Measurements from ENCODE around the gene ATF5.
A peak's percentile ranks its signal among the peaks of the same experiment; 100 is the strongest.

The ATF5 gene

DNA sequence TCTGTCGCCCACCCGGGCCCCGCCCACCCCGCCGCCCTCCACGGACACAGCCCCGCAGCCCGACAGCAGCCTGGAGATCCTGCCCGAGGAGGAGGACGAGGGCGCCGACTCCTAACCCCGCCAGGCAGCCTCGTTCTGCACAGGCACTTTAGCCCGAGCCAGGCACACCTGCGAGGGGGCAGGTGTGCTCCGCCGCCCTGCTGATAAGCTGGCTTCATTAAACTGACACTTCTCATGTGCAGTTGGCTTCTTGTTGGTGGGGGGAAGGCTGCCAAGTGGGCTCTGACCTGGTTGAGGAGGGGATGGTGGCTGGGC is 40.5 kb upstream of the ATF5 start:
- CTCF ChIA-PET = no interaction called here
- POLR2A ChIA-PET = interaction anchor here (1.0 kb wide), 1 partner anchor 11 kb away, joined by 3 read pairs; the partner anchor contains the start of gene AKT1S1
- DNase-seq (ENCODE audit: low read depth, low spot score) = no peak

DNA sequence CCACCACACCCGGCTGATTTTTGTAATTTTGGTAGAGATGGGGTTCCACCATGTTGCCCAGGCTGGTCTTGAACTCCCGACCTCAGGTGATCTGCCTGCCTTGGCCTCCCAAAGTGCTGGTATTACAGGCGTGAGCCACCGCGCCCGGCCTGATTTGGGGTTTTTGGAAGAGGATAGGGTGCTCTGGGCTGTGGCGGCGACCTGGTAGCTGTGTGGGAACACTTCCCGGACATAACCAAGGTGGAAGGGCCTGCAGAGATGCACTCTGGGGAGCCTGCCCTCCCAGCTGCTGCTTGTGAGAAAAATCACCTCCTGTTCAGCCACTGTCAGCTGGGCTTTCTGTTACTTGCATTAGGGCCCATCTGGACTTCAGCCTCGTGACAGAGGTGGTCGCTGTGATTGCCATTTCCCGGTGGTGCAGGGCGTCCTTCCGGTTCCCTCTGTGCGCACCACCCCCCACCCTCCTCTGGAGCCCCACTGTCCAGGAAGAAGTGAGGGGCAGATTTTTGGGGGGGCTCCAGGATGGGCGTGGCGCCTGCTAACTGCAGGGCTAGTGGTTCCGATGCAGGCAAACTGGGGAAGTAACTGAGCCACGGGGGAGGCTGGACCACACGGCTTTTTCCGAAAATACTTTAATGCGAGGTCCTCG is 39.8 kb upstream of the ATF5 start:
- ChIA-PET POLR2A (interaction anchor here (1.0 kb wide), 1 partner anchor 12 kb away, joined by 3 read pairs; the partner anchor contains the start of gene AKT1S1), CTCF (interaction anchor here (1.5 to 2.0 kb wide), 3 partner anchors 10 to 22 kb away, joined by 4 to 9 read pairs (median 7); no protein-coding TSS in a partner anchor)
- no peak for DNase-seq (ENCODE audit: low read depth, low spot score)
- H3K4me3 ChIP-seq (ENCODE audit: low read depth, low read length) = no peak overlapping the region
- TF ChIP-seq, protein P1, sequence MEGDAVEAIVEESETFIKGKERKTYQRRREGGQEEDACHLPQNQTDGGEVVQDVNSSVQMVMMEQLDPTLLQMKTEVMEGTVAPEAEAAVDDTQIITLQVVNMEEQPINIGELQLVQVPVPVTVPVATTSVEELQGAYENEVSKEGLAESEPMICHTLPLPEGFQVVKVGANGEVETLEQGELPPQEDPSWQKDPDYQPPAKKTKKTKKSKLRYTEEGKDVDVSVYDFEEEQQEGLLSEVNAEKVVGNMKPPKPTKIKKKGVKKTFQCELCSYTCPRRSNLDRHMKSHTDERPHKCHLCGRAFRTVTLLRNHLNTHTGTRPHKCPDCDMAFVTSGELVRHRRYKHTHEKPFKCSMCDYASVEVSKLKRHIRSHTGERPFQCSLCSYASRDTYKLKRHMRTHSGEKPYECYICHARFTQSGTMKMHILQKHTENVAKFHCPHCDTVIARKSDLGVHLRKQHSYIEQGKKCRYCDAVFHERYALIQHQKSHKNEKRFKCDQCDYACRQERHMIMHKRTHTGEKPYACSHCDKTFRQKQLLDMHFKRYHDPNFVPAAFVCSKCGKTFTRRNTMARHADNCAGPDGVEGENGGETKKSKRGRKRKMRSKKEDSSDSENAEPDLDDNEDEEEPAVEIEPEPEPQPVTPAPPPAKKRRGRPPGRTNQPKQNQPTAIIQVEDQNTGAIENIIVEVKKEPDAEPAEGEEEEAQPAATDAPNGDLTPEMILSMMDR (IDR thresholded peaks at IDR 0.05; ENCODE audit: insufficient read depth, low read length, missing control alignments) = no peak

More for the DNA sequence above, 40.5 kb upstream of the ATF5 start:
- H3K4me3 ChIP-seq (ENCODE audit: low read depth, low read length) = no peak overlapping the region
- TF ChIP-seq, protein P1 (IDR thresholded peaks at IDR 0.05; ENCODE audit: insufficient read depth, low read length, missing control alignments) = no peak

DNA sequence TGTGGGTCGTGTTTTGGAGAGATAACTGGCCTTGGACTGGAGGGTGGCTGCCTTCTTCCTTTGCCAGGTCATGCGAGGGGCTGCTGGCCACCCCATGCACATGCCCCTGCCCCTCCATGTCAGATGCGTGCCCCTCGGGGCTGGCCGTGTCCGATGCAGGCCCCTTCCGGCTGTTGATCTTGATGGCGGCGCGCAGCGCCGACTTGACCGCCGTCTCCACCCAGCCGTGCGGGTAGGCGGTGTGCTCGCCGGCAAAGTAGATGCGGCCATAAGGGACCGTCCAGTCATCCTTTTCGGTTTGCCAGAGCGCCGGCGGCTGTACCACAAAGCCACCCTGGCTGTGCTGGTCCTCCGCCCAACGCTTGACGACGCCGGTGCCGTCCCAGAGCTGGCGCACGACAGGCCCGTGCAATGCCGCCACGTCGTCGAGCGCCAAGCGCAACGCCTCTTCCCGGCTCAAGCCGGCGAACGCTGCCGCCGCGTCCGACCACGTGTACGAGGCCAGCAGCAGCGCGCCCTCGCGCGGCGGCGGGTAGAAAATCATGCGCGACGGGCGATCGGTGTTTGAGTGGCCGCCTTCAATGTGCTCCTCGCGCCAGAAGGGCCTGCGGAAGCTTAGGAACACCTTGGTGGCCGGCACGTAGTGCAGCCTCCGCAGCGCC is 39.2 kb upstream of the ATF5 start:
- TF ChIP-seq, protein P1 (IDR thresholded peaks at IDR 0.05; ENCODE audit: insufficient read depth, low read length, missing control alignments) = peak; percentile 82
- peak overlapping the region; percentile 37 for H3K4me3 ChIP-seq (ENCODE audit: low read depth, low read length)
- ChIA-PET CTCF (interaction anchor here (1.0 to 2.0 kb wide), 7 partner anchors 8 to 32 kb away, joined by 3 to 9 read pairs (median 4); no protein-coding TSS in a partner anchor), POLR2A (no interaction called here)
- no peak for DNase-seq (ENCODE audit: low read depth, low spot score)

DNA sequence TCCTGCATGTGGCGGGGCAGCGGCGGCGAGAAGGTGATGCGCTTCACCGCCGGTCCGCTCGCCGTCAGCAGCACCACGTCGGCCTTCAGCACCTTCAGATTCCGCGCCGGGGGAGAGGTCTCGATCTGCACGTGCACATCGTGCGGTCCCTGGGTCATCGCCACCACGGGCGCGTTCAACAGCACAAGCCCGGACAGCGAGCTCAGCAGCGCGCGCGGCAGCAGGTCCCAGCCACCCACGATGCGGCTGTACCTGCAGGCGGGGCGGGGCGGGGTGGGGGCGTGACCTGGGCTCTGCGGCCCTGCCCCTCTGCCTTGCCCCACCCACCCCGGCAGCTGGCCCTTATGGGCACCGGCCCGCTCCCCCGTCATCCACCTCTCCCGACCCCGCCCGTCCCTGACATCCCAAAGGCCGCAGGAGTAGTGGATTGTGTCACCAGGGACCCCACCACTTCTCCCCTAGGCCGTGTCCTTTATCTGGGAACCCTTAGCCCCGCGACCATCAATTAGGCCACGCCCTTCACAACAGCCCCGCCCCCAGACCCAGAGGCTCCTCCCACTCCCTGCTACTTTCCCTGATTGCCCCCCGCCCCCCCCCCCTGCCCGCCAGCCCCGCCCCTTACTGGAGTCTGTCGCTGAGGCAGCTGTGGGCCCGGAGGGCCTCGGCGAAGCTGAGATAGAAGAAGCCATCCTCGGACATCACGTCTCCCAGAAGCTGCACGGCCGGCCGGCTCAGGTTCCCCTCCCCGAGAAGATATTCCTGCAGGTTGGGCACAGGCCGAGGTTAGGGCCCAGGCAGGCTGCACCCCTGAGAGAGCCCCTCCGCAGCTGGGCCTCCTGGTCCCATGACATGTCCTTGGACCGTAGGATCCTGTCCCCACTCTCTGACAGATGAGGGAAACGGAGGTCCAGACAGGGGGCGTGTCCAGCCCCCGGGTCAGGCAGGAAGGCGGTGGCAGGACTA is 38.4 kb upstream of the ATF5 start:
- no peak for DNase-seq (ENCODE audit: low read depth, low spot score)
- peak overlapping the region; percentile 37 for H3K4me3 ChIP-seq (ENCODE audit: low read depth, low read length)
- POLR2A ChIA-PET = no interaction called here
- TF ChIP-seq, protein P1 (IDR thresholded peaks at IDR 0.05; ENCODE audit: insufficient read depth, low read length, missing control alignments) = no peak
- CTCF ChIA-PET = interaction anchor here (1.0 to 2.0 kb wide), 8 partner anchors 9 to 31 kb away, joined by 3 to 9 read pairs (median 4); no protein-coding TSS in a partner anchor

DNA sequence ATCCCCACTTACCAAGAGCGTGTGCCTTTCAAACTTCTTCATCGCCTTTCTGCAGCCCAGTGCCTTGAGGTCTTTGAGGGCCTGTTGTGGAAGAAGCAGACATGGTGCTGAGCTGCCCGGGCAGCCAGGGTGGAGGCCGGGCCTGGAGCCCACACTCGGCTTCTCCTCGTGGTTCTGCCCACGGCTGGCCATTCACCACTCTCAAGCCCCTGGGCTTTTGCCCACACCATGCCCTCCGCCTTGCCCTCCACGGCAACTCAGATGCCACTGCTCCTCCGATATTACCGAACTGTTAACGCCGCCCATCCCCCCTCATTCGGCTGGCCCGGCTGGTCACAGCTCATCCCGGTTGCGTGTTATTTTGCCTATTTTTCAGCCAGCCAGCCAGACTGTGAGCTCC is 37.6 kb upstream of the ATF5 start:
- CTCF ChIA-PET = interaction anchor here (1.0 to 1.2 kb wide), 2 partner anchors 16 to 174 kb away, joined by 3 read pairs; no protein-coding TSS in a partner anchor
- H3K4me3 ChIP-seq (ENCODE audit: low read depth, low read length) = no peak overlapping the region
- TF ChIP-seq, protein P1 (IDR thresholded peaks at IDR 0.05; ENCODE audit: insufficient read depth, low read length, missing control alignments) = no peak
- DNase-seq (ENCODE audit: low read depth, low spot score) = no peak
- POLR2A ChIA-PET = no interaction called here

Measured in AG04449 (cell line).